H9 (cell line): Measurements from ENCODE around the gene TMEM184B. TPM values are rescaled to one million over a fixed set of nuclear protein-coding genes. Genes with fewer than 3 reads are reported as not detected.
A peak's percentile ranks its signal among the peaks of the same experiment; 100 is the strongest.

Experiments used
- DNase-seq: peaks from one replicate; pipeline ENCODE4 v3.0.0-alpha.2; 2017
- H2AFZ ChIP-seq: one replicate; pipeline ENCODE4 v1.6.1; 2013; ENCODE audit warnings: mild to moderate bottlenecking, low read length, control low read depth, moderate library complexity
- H2AK5ac ChIP-seq: 2 replicates; pipeline ENCODE4 v1.6.1; 2013; ENCODE audit warnings: low read length, control low read depth, mixed read lengths; ENCODE audit not compliant: insufficient read length
- H2BK120ac ChIP-seq: one replicate; pipeline ENCODE4 v1.6.1; 2013; ENCODE audit warnings: low read depth, mild to moderate bottlenecking, low read length, control low read depth, inconsistent platforms; ENCODE audit not compliant: poor library complexity, severe bottlenecking
- H2BK12ac ChIP-seq: 2 replicates; pipeline ENCODE4 v1.6.1; 2013; ENCODE audit warnings: low read length, control low read depth, mixed read lengths, low read depth; ENCODE audit not compliant: insufficient read length
- H2BK15ac ChIP-seq: 2 replicates; pipeline ENCODE4 v1.6.1; 2013; ENCODE audit warnings: low read depth, low read length, control low read depth
- H2BK20ac ChIP-seq: one replicate; pipeline ENCODE4 v1.6.1; 2013; ENCODE audit warnings: low read depth, mild to moderate bottlenecking, low read length, control low read depth, inconsistent platforms; ENCODE audit not compliant: poor library complexity, severe bottlenecking
- H2BK5ac ChIP-seq: 2 replicates; pipeline ENCODE4 v1.6.1; 2013; ENCODE audit warnings: low read length, control low read depth, mixed read lengths; ENCODE audit not compliant: insufficient read length
- H3K14ac ChIP-seq: 2 replicates; pipeline ENCODE4 v1.6.1; 2013; ENCODE audit warnings: low read length, control low read depth; ENCODE audit not compliant: insufficient read depth
- H3K18ac ChIP-seq: 2 replicates; pipeline ENCODE4 v1.6.1; 2013; ENCODE audit warnings: low read depth, mild to moderate bottlenecking, mixed read lengths, low read length, control low read depth; ENCODE audit not compliant: insufficient read length
- H3K23ac ChIP-seq: 2 replicates; pipeline ENCODE4 v1.6.1; 2013; ENCODE audit warnings: low read length, control low read depth, mixed read lengths, low read depth; ENCODE audit not compliant: insufficient read length
- H3K23me2 ChIP-seq: 2 replicates; pipeline ENCODE4 v1.6.1; 2013; ENCODE audit warnings: low read depth, mild to moderate bottlenecking, mixed read lengths, low read length, control low read depth; ENCODE audit not compliant: insufficient read length, poor library complexity, severe bottlenecking
- H3K27ac ChIP-seq: 2 replicates; pipeline ENCODE4 v1.5.1; 2013; ENCODE audit warnings: low read length, control low read depth, mixed read lengths, low read depth; ENCODE audit not compliant: insufficient read length
- H3K27me3 ChIP-seq: 2 replicates; pipeline ENCODE4 v1.6.1; 2013; ENCODE audit warnings: low read length, control low read depth, inconsistent platforms; ENCODE audit not compliant: insufficient read depth
- H3K4ac ChIP-seq: 2 replicates; pipeline ENCODE4 v1.6.1; 2013; ENCODE audit warnings: low read depth, mild to moderate bottlenecking, control low read depth, inconsistent platforms, low read length, moderate library complexity
- H3K4me1 ChIP-seq: 2 replicates; pipeline ENCODE4 v1.6.1; 2013; ENCODE audit warnings: low read length, control low read depth, inconsistent platforms; ENCODE audit not compliant: insufficient read depth
- H3K4me2 ChIP-seq: 2 replicates; pipeline ENCODE4 v1.6.1; 2013; ENCODE audit warnings: low read length, control low read depth, mixed read lengths; ENCODE audit not compliant: insufficient read length, insufficient read depth
- H3K56ac ChIP-seq: 2 replicates; pipeline ENCODE4 v1.6.1; 2013; ENCODE audit warnings: low read depth, mild to moderate bottlenecking, mixed read lengths, low read length, control low read depth; ENCODE audit not compliant: insufficient read length
- H3K79me1 ChIP-seq: 2 replicates; pipeline ENCODE4 v1.6.1; 2013; ENCODE audit warnings: low read depth, mild to moderate bottlenecking, moderate library complexity, low read length, control low read depth, inconsistent platforms; ENCODE audit not compliant: insufficient read depth, poor library complexity, severe bottlenecking
- H3K79me2 ChIP-seq: 2 replicates; pipeline ENCODE4 v1.6.1; 2013; ENCODE audit warnings: low read length, control low read depth, inconsistent platforms; ENCODE audit not compliant: insufficient read depth
- H3K9ac ChIP-seq: 2 replicates; pipeline ENCODE4 v1.6.1; 2013; ENCODE audit warnings: low read length, control low read depth, mixed read lengths; ENCODE audit not compliant: insufficient read length; ENCODE audit errors: extremely low read depth
- H3K9me3 ChIP-seq: one replicate; pipeline ENCODE4 v1.6.1; 2013; ENCODE audit warnings: low read depth, low read length, inconsistent platforms; ENCODE audit not compliant: control insufficient read depth
- H3T11ph ChIP-seq: one replicate; pipeline ENCODE4 v1.6.1; 2013; ENCODE audit warnings: mild to moderate bottlenecking, low read length, control low read depth, inconsistent platforms
- H4K20me1 ChIP-seq: one replicate; pipeline ENCODE4 v1.6.1; 2013; ENCODE audit not compliant: control insufficient read depth, insufficient read length, insufficient read depth
- H4K5ac ChIP-seq: 2 replicates; pipeline ENCODE4 v1.6.1; 2013; ENCODE audit warnings: low read depth, mild to moderate bottlenecking, mixed read lengths, low read length, control low read depth; ENCODE audit not compliant: insufficient read length
- H4K8ac ChIP-seq: replicated peaks from 2 replicates; pipeline ENCODE4 v1.6.1; 2013; ENCODE audit warnings: low read length, control low read depth, mixed read lengths, low read depth; ENCODE audit not compliant: insufficient read length
- H4K91ac ChIP-seq: 2 replicates; pipeline ENCODE4 v1.6.1; 2013; ENCODE audit warnings: low read depth, mild to moderate bottlenecking, moderate library complexity, mixed read lengths, low read length, control low read depth; ENCODE audit not compliant: insufficient read length
- H3K27ac Mint-ChIP-seq, 3 experiments: 2 replicates in 2 of 3; 3 replicates in 1 of 3; pipeline ENCODE4 v1.8.0; 2020 to 2021; ENCODE audit warnings: mixed read lengths in 3 of 3, mild to moderate bottlenecking in 1 of 3, moderate library complexity in 1 of 3
- H3K27me3 Mint-ChIP-seq: 2 replicates; pipeline ENCODE4 v1.8.0; 2021; ENCODE audit warnings: low read depth, mild to moderate bottlenecking, moderate library complexity, mixed read lengths
- H3K36me3 Mint-ChIP-seq, 3 experiments: 2 replicates in 2 of 3; 3 replicates in 1 of 3; pipeline ENCODE4 v1.8.0; 2020 to 2021; ENCODE audit warnings: low read depth in 3 of 3, mixed read lengths in 3 of 3; ENCODE audit not compliant: insufficient read depth in 1 of 3
- H3K4me1 Mint-ChIP-seq, 2 experiments: 2 replicates each; pipeline ENCODE4 v1.8.0; 2020; ENCODE audit warnings: mixed read lengths in 2 of 2
- H3K4me3 Mint-ChIP-seq, 2 experiments: 2 replicates in 1 of 2; 3 replicates in 1 of 2; pipeline ENCODE4 v1.8.0; 2020 to 2021; ENCODE audit warnings: mild to moderate bottlenecking in 2 of 2, mixed read lengths in 2 of 2, moderate library complexity in 1 of 2
- H3K9me3 Mint-ChIP-seq, 2 experiments: 2 replicates in 1 of 2; 3 replicates in 1 of 2; pipeline ENCODE4 v1.8.0; 2020; ENCODE audit warnings: mild to moderate bottlenecking in 2 of 2, mixed read lengths in 2 of 2, moderate library complexity in 1 of 2
- CTCF ChIP-seq: fragments of 200-600 bp; sonication (generic); conservative IDR thresholded peaks from 3 replicates; pipeline ENCODE4 v1.8.0; 2021; ENCODE audit warnings: antibody characterized with exemption, mild to moderate bottlenecking
- WGBS: extraction: QIAGEN DNeasy Blood & Tissue Kit; methylation state at CpG from one replicate; pipeline ENCODE4 v1.1.7; 2013; ENCODE audit warnings: missing lambda C conversion rate, low lambda C conversion rate, mixed read lengths; ENCODE audit not compliant: insufficient read length; ENCODE audit errors: extremely low coverage; 5-methylcytosine and 5-hydroxymethylcytosine counted together
- total RNA-seq: library from RNA; stranded (reverse); gene quantifications from 2 replicates; pipeline ENCODE4 v1.2.1, GENCODE V29; 2021

Gene TMEM184B
- total RNA-seq, 1 experiment from 2014 or later, result 58.5 TPM

GRCh38 chr22:38196791-38197419 is 75.9 kb downstream of the TMEM184B start:
- H2AFZ ChIP-seq, result peak overlapping the region; percentile 34

More at GRCh38 chr22:38196791-38197419, 75.9 kb downstream of the TMEM184B start:
- no peaks in the 10 kb centered on the region for H3K79me1 ChIP-seq
- no peak overlapping the region for H3K56ac ChIP-seq
- peaks cover 9% of the 10 kb centered on the region in 2 experiments for H3K4me1 Mint-ChIP-seq
- H3K9me3 ChIP-seq, result no peaks in the 10 kb centered on the region
- no peak for TF ChIP-seq CTCF
- no CpG with 5 or more reads among the region's 19 CpGs for WGBS
- DNase-seq, result peak; percentile 55
- H4K8ac ChIP-seq, result no peak overlapping the region
- H3K27me3 Mint-ChIP-seq, result peaks cover 51% of the 10 kb centered on the region
- H3K23me2 ChIP-seq, result peaks cover 7% of the 10 kb centered on the region
- no peaks in the 10 kb centered on the region for H3K4me1 ChIP-seq
- no peak overlapping the region for H3K9ac ChIP-seq
- H3K36me3 Mint-ChIP-seq, result no peaks in the 10 kb centered on the region
- H2BK20ac ChIP-seq, result no peak overlapping the region
- no peaks in the 10 kb centered on the region; a peak in 1 of 5 replicates for H3K9me3 Mint-ChIP-seq
- H3K27ac ChIP-seq, result no peak overlapping the region
- H2BK12ac ChIP-seq, result no peak overlapping the region
- H3K23ac ChIP-seq, result no peak overlapping the region
- no peak overlapping the region for H4K5ac ChIP-seq
- no peak overlapping the region for H3K4me2 ChIP-seq
- H3K18ac ChIP-seq, result no peak overlapping the region
- no peak overlapping the region for H3K27ac Mint-ChIP-seq
- H2BK120ac ChIP-seq, result no peak overlapping the region
- H2BK5ac ChIP-seq, result no peak overlapping the region
- H2BK15ac ChIP-seq, result no peak overlapping the region
- no peak overlapping the region for H3K4me3 Mint-ChIP-seq
- no peaks in the 10 kb centered on the region; the same call in 1 of the 2 replicates for H3K27me3 ChIP-seq
- no peak overlapping the region for H2AK5ac ChIP-seq
- no peak overlapping the region for H4K91ac ChIP-seq
- no peak overlapping the region for H3K4ac ChIP-seq
- 0 out of 2 replicates have a peak, but pooled peaks cover 2% of the 10 kb centered on the region for H3K79me2 ChIP-seq
- H3T11ph ChIP-seq, result no peak overlapping the region
- no peak overlapping the region for H3K14ac ChIP-seq
- H4K20me1 ChIP-seq, result no peaks in the 10 kb centered on the region
